HepG2 (cell line): Measurements from ENCODE around the gene CDC42SE1. TPM values are rescaled to one million over a fixed set of nuclear protein-coding genes. Genes with fewer than 3 reads are reported as not detected.

Source experiments
- ATAC-seq: fragments of 200-7000 bp; cut with Tn5 transposase; 3 replicates; pipeline ENCODE4 v1.9.1; 2020; ENCODE audit warnings: mild to moderate bottlenecking, moderate library complexity
- BruUV-seq: library from RNA; stranded (reverse); fragments of 400-500 nt; replicated peaks from 2 replicates; lab custom pipeline; 2021; lab: Mats Ljungman, UMichigan
- CTCF ChIA-PET: fragments of 300-600 bp; formaldehyde crosslinking; extraction: SDS; loops from one replicate; lab custom pipeline; 2021; ENCODE audit warnings: low total read pairs, inconsistent platforms, low intra/inter-chr PET ratio; lab: Yijun Ruan, JAX
- POLR2A ChIA-PET: fragments of 350-600 bp; sonication (Branson Sonifier 250); formaldehyde crosslinking; loops from one replicate; lab custom pipeline; 2020; ENCODE audit warnings: antibody characterized with exemption, inconsistent platforms; lab: Yijun Ruan, JAX
- DNase-seq: peaks from one replicate; pipeline ENCODE4 v3.0.0-alpha.2; 2015; ENCODE audit warnings: low spot score
- FAIRE-seq: peaks from 3 replicates; lab custom pipeline; 2011; peaks lifted over from hg19 to GRCh38; lab: Jason Lieb, UNC
- H2AFZ ChIP-seq: one replicate; pipeline ENCODE4 v1.6.1; 2011; ENCODE audit warnings: low read length, inconsistent platforms
- H3K27ac ChIP-seq: fragments of 300-600 bp; 3 replicates; pipeline ENCODE4 v1.8.0; 2011; ENCODE audit warnings: mixed run types, mild to moderate bottlenecking, mixed read lengths, low read length, inconsistent platforms; ENCODE audit not compliant: insufficient read depth; ENCODE audit errors: extremely low read length
- H3K27me3 ChIP-seq, 2 experiments: fragments of 200-600 bp in 1 of 2; 2 replicates in 1 of 2; 3 replicates in 1 of 2; pipeline versions ENCODE4 v1.6.0 to v1.8.0; 2011; ENCODE audit warnings: low read length in 2 of 2, mild to moderate bottlenecking in 2 of 2, moderate library complexity in 2 of 2, inconsistent platforms in 1 of 2; ENCODE audit not compliant: insufficient read depth in 2 of 2, control insufficient read depth in 1 of 2
- H3K36me3 ChIP-seq, 2 experiments: fragments of 200-600 bp in 1 of 2; replicated peaks in 1 of 2; 2 replicates in 1 of 2; 3 replicates in 1 of 2; pipeline versions ENCODE4 v1.5.1 to v1.8.0; 2011; ENCODE audit warnings: low read length in 2 of 2, inconsistent platforms in 1 of 2; ENCODE audit not compliant: insufficient read depth in 2 of 2, control insufficient read depth in 1 of 2
- H3K4me1 ChIP-seq: 2 replicates; pipeline ENCODE4 v1.5.1; 2012; ENCODE audit warnings: low read length, inconsistent platforms; ENCODE audit not compliant: insufficient read depth
- H3K4me2 ChIP-seq: 2 replicates; pipeline ENCODE4 v1.6.0; 2011; ENCODE audit warnings: low read depth, low read length, inconsistent platforms
- H3K4me3 ChIP-seq, 3 experiments: fragments of 200-600 bp in 1 of 3; sonication (generic), shearing (Covaris generic) in 1 of 3; replicated peaks in 1 of 3; 2 replicates each; pipeline ENCODE4 v1.5.1; 2011 to 2016; ENCODE audit warnings: low read length in 3 of 3, inconsistent platforms in 2 of 3, low read depth in 2 of 3, mild to moderate bottlenecking in 2 of 3, control low read depth in 1 of 3, mixed read lengths in 1 of 3; ENCODE audit not compliant: insufficient read depth in 1 of 3
- H3K79me2 ChIP-seq: one replicate; pipeline ENCODE4 v1.6.1; 2011; ENCODE audit warnings: low read length, inconsistent platforms; ENCODE audit not compliant: insufficient read depth
- H3K9ac ChIP-seq: 2 replicates; pipeline ENCODE4 v1.6.0; 2011; ENCODE audit warnings: mild to moderate bottlenecking, low read depth, low read length, inconsistent platforms; ENCODE audit not compliant: insufficient read depth
- H3K9me3 ChIP-seq: 2 replicates; pipeline ENCODE4 v1.5.1; 2012; ENCODE audit warnings: mild to moderate bottlenecking, low read length
- H4K20me1 ChIP-seq: 2 replicates; pipeline ENCODE4 v1.6.0; 2011; ENCODE audit warnings: inconsistent platforms, mild to moderate bottlenecking, low read length, moderate library complexity; ENCODE audit not compliant: insufficient read depth
- ASH2L ChIP-seq: fragments of 300-600, 200-600 bp; sonication (generic); IDR thresholded peaks from 2 replicates; pipeline ENCODE4 v1.7.0; 2017; ENCODE audit warnings: low read depth, mild to moderate bottlenecking, moderate library complexity, mixed read lengths, low read length; ENCODE audit not compliant: insufficient read length
- ETV5 ChIP-seq: IDR thresholded peaks from 2 replicates; pipeline ENCODE4 v1.6.1; 2018; ENCODE audit warnings: missing biosample characterization, missing genetic modification reagents, inconsistent platforms, borderline replicate concordance
- FOXK2 ChIP-seq: fragments of 450-650 bp; IDR thresholded peaks from 2 replicates; pipeline ENCODE4 v1.6.1; 2016
- KLF6 ChIP-seq: IDR thresholded peaks from 2 replicates; pipeline ENCODE4 v1.8.0; 2016; ENCODE audit warnings: missing biosample characterization, missing genetic modification reagents
- MAFK ChIP-seq, 2 experiments: IDR thresholded peaks in 1 of 2; conservative IDR thresholded peaks in 1 of 2; 2 replicates each; pipeline ENCODE4 v1.6.1; 2011; ENCODE audit warnings: improper control_type of control experiment in 2 of 2, low read length in 2 of 2
- NFE2 ChIP-seq: sonication (generic); formaldehyde crosslinking; IDR thresholded peaks from 2 replicates; pipeline ENCODE4 v1.4.0; 2020; ENCODE audit warnings: missing genetic modification reagents
- REL ChIP-seq: sonication (generic); formaldehyde crosslinking; conservative IDR thresholded peaks from 2 replicates; pipeline ENCODE4 v1.8.0; 2022; ENCODE audit warnings: mild to moderate bottlenecking, missing genetic modification reagents, moderate library complexity
- SP5 ChIP-seq: IDR thresholded peaks from 2 replicates; pipeline ENCODE4 v1.6.1; 2016; ENCODE audit warnings: low read depth, borderline replicate concordance
- ZBTB1 ChIP-seq: sonication (generic); formaldehyde crosslinking; IDR thresholded peaks from 2 replicates; pipeline ENCODE4 v1.4.0; 2020; ENCODE audit warnings: missing genetic modification reagents, borderline replicate concordance
- ZC3H4 ChIP-seq: sonication (generic); formaldehyde crosslinking; IDR thresholded peaks from 2 replicates; pipeline ENCODE4 v1.4.0; 2020; ENCODE audit warnings: missing genetic modification reagents, borderline replicate concordance
- WGBS: methylation state at CpG from one replicate; pipeline ENCODE4 v1.1.6; 2017; ENCODE audit warnings: low lambda C conversion rate; 5-methylcytosine and 5-hydroxymethylcytosine counted together
- in situ Hi-C: cut with HindIII; loops from 2 replicates; pipeline ENCODE4 v1.10.0; 2017; ENCODE audit warnings: low pct_unique_long_range_greater_than_20kb; ENCODE audit not compliant: extremely low pct_ligation_motif_present
- intact Hi-C: fragments of 100-400 bp; cut with micrococcal nuclease; formaldehyde crosslinking; loops from one replicate; pipeline ENCODE4 v1.10.0; 2022; ENCODE audit not compliant: unreplicated experiment
- polyA plus RNA-seq, 8 experiments: library from polyadenylated mRNA; depleted of rRNA in 3 of 8; stranded (reverse) in 7 of 8; unstranded in 1 of 8; fragments of >200 nt; fragmentation: Illumina TruSeq in 4 of 8; extraction: Trizol in 4 of 8; gene quantifications; 2 replicates each; pipeline versions ENCODE4 v1.2.1 to v1.2.3, GENCODE V29; 2011 to 2016; ENCODE audit warnings: low read depth in 4 of 8, missing spikeins in 1 of 8, mixed read lengths in 1 of 8; ENCODE audit not compliant: insufficient read depth in 1 of 8
- total RNA-seq, 5 experiments: library from RNA; depleted of rRNA; stranded (reverse); fragments of >200 nt; fragmentation: Illumina TruSeq; extraction: Trizol; gene quantifications; 2 replicates each; pipeline ENCODE4 v1.2.3, GENCODE V29; 2016; ENCODE audit warnings: low read depth in 1 of 5
- TF ChIP-seq, protein P1 (sequence below): sonication (generic); formaldehyde crosslinking; IDR thresholded peaks from 2 replicates; pipeline ENCODE4 v1.8.1; 2023; ENCODE audit warnings: mild to moderate bottlenecking, missing genetic modification reagents
- TF ChIP-seq, protein P2 (sequence below): sonication (generic); formaldehyde crosslinking; IDR thresholded peaks from 2 replicates; pipeline ENCODE4 v1.4.0; 2020; ENCODE audit warnings: missing genetic modification reagents

Gene CDC42SE1
- total and polyA plus RNA-seq, 2 of the 13 experiments (the other 11 are each of a cell fraction or from before 2014, with no cell fraction given): 17.6 to 17.9 TPM

GRCh38 chr1:151010346-151010726 is 49.1 kb downstream of the CDC42SE1 start:
- FAIRE-seq (no peak), DNase-seq (no peak)
- WGBS: 94% methylated on average over 3 of the region's 3 CpGs
- no peak overlapping the region for H3K9ac ChIP-seq
- no peaks in the 10 kb centered on the region for H4K20me1 ChIP-seq
- POLR2A ChIA-PET: no interaction called here
- no peak overlapping the region for H3K27ac ChIP-seq
- in situ Hi-C loops: no loop called here
- no TSS peak for BruUV-seq
- CTCF ChIA-PET: no interaction called here
- TF ChIP-seq SP5 (CRISPR knock-in tag) (no peak), FOXK2 (no peak), ETV5 (CRISPR knock-in tag) (no peak), ZBTB1 (CRISPR knock-in tag) (no peak), REL (no peak), MAFK (conservative IDR thresholded peaks at IDR 0.05 in 1 of 2, IDR thresholded peaks at IDR 0.05 in 1 of 2; ENCODE audit: low read length in 2 of 2) (no peak), ZC3H4 (CRISPR knock-in tag) (no peak), NFE2 (no peak), ASH2L (no peak), KLF6 (CRISPR knock-in tag) (no peak)
- TF ChIP-seq, protein P1, sequence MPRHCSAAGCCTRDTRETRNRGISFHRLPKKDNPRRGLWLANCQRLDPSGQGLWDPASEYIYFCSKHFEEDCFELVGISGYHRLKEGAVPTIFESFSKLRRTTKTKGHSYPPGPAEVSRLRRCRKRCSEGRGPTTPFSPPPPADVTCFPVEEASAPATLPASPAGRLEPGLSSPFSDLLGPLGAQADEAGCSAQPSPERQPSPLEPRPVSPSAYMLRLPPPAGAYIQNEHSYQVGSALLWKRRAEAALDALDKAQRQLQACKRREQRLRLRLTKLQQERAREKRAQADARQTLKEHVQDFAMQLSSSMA (CRISPR knock-in tag): no peak
- TF ChIP-seq, protein P2, sequence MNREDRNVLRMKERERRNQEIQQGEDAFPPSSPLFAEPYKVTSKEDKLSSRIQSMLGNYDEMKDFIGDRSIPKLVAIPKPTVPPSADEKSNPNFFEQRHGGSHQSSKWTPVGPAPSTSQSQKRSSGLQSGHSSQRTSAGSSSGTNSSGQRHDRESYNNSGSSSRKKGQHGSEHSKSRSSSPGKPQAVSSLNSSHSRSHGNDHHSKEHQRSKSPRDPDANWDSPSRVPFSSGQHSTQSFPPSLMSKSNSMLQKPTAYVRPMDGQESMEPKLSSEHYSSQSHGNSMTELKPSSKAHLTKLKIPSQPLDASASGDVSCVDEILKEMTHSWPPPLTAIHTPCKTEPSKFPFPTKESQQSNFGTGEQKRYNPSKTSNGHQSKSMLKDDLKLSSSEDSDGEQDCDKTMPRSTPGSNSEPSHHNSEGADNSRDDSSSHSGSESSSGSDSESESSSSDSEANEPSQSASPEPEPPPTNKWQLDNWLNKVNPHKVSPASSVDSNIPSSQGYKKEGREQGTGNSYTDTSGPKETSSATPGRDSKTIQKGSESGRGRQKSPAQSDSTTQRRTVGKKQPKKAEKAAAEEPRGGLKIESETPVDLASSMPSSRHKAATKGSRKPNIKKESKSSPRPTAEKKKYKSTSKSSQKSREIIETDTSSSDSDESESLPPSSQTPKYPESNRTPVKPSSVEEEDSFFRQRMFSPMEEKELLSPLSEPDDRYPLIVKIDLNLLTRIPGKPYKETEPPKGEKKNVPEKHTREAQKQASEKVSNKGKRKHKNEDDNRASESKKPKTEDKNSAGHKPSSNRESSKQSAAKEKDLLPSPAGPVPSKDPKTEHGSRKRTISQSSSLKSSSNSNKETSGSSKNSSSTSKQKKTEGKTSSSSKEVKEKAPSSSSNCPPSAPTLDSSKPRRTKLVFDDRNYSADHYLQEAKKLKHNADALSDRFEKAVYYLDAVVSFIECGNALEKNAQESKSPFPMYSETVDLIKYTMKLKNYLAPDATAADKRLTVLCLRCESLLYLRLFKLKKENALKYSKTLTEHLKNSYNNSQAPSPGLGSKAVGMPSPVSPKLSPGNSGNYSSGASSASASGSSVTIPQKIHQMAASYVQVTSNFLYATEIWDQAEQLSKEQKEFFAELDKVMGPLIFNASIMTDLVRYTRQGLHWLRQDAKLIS (CRISPR knock-in tag): no peak
- TF ChIP-seq, all 625 proteins: peak for 0
- no peak for ATAC-seq
- Histone ChIP-seq H2AFZ (no peak overlapping the region), H3K4me1 (peaks cover 76% of the 10 kb centered on the region), H3K36me3 (no peaks in the 10 kb centered on the region), H3K79me2 (peaks cover 25% of the 10 kb centered on the region), H3K4me3 (no peak overlapping the region), H3K9me3 (no peaks in the 10 kb centered on the region), H3K4me2 (no peak overlapping the region), H3K27me3 (no peaks in the 10 kb centered on the region; a peak in 1 of 5 replicates)
- intact Hi-C loops: loop anchor here (5.0 kb wide), 1 partner anchor 137 kb away; the partner anchor contains the start of gene SEMA6C
